MM.1S (cell line): ENCODE results near the gene KNG1.
A peak's percentile ranks its signal among the peaks of the same experiment; 100 is the strongest.

Experiments
- DNase-seq: peaks from one replicate; pipeline ENCODE4 v3.0.0-alpha.2; 2015
- H2AFZ ChIP-seq: fragments of 300-600 bp; sonication (generic); 2 replicates; pipeline ENCODE4 v1.6.0; 2016; ENCODE audit warnings: antibody characterized with exemption, low read length
- H3F3A ChIP-seq: fragments of 300-600 bp; sonication (generic); 2 replicates; pipeline ENCODE4 v1.6.1; 2016; ENCODE audit warnings: mild to moderate bottlenecking, antibody characterized with exemption, low read length, moderate library complexity, mixed read lengths; ENCODE audit not compliant: insufficient read depth
- H3K27ac ChIP-seq: fragments of 300-600 bp; sonication (generic); 2 replicates; pipeline ENCODE4 v1.5.1; 2016; ENCODE audit warnings: mild to moderate bottlenecking, low read length
- H3K27me3 ChIP-seq: fragments of 300-600 bp; sonication (generic); replicated peaks from 2 replicates; pipeline ENCODE4 v1.6.0; 2016; ENCODE audit warnings: low read length; ENCODE audit not compliant: insufficient read depth
- H3K36me3 ChIP-seq: fragments of 300-600 bp; sonication (generic); replicated peaks from 2 replicates; pipeline ENCODE4 v1.6.1; 2016; ENCODE audit warnings: mild to moderate bottlenecking, low read length, mixed read lengths; ENCODE audit not compliant: insufficient read depth
- H3K4me1 ChIP-seq: fragments of 300-600 bp; sonication (generic); 2 replicates; pipeline ENCODE4 v1.6.1; 2016; ENCODE audit warnings: low read length, mixed read lengths
- H3K4me2 ChIP-seq: fragments of 300-600 bp; sonication (generic); 2 replicates; pipeline ENCODE4 v1.6.0; 2016; ENCODE audit warnings: low read depth, low read length
- H3K4me3 ChIP-seq: fragments of 300-600 bp; sonication (generic); 2 replicates; pipeline ENCODE4 v1.5.1; 2016; ENCODE audit warnings: low read length, mixed read lengths
- H3K79me2 ChIP-seq: fragments of 300-600 bp; sonication (generic); 2 replicates; pipeline ENCODE4 v1.6.1; 2016; ENCODE audit warnings: mixed run types, low read length, mixed read lengths
- H3K9ac ChIP-seq: fragments of 300-600 bp; sonication (generic); 2 replicates; pipeline ENCODE4 v1.6.1; 2016; ENCODE audit warnings: low read length, mixed read lengths
- H3K9me2 ChIP-seq: fragments of 300-600 bp; sonication (generic); replicated peaks from 2 replicates; pipeline ENCODE4 v1.6.1; 2016; ENCODE audit warnings: mild to moderate bottlenecking, low read length, mixed read lengths; ENCODE audit not compliant: insufficient read depth
- H3K9me3 ChIP-seq: fragments of 300-600 bp; sonication (generic); replicated peaks from 2 replicates; pipeline ENCODE4 v1.6.1; 2016; ENCODE audit warnings: mild to moderate bottlenecking, low read length, mixed read lengths; ENCODE audit not compliant: insufficient read depth
- H4K20me1 ChIP-seq: fragments of 300-600 bp; sonication (generic); 2 replicates; pipeline ENCODE4 v1.6.1; 2016; ENCODE audit warnings: mild to moderate bottlenecking, low read length, moderate library complexity, mixed read lengths; ENCODE audit not compliant: insufficient read depth
- EZH2 ChIP-seq: fragments of 300-600 bp; sonication (generic); optimal IDR thresholded peaks from 2 replicates; pipeline ENCODE3; 2017; ENCODE audit warnings: low read depth, mild to moderate bottlenecking, antibody characterized with exemption, low read length, mixed read lengths
- EZH2phosphoT487 ChIP-seq: fragments of 300-600 bp; sonication (generic); IDR thresholded peaks from 2 replicates; pipeline ENCODE4 v1.6.1; 2018; ENCODE audit warnings: antibody characterized with exemption, low read length
- TF ChIP-seq, protein P1 (sequence below): fragments of 300-600 bp; sonication (generic); IDR thresholded peaks from 2 replicates; pipeline ENCODE4 v1.5.1; 2016; ENCODE audit warnings: antibody characterized with exemption, low read length, mixed read lengths

The KNG1 gene

DNA sequence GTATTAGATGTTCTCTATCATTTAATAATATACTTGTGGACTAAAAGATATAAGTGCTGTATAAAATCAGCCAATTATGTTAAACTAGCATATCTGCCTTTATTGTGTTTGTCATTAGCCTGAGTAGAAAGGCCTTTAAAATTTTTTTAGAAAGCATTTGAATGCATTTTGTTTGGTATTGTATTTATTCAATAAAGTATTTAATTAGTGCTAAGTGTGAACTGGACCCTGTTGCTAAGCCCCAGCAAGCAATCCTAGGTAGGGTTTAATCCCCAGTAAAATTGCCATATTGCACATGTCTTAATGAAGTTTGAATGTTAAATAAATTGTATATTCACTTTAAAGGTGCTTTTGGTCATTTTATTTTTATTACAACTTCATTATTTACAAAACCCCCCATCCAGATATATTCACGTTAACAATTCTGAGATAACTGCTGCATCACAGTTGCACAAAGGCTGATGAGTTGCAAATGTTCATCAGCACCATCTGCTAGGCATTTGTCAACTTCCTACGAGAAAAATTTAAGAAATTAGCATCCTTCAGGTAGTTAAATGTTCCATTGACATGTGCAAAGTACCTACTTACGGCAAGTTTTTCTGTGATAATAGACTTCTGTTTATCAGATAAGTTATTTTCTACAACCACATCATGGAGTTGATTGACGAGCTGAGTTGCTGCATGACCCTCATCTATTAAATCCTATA lies 72.5 kb downstream of the KNG1 start:
- Histone ChIP-seq H4K20me1 (peaks cover 67% of the 10 kb centered on the region), H3K4me1 (peaks cover 19% of the 10 kb centered on the region), H3K4me2 (no peak overlapping the region), H3K27ac (peak overlapping the region; percentile 17; the same call in 1 of the 2 replicates), H3K9me3 (no peaks in the 10 kb centered on the region), H3K9me2 (no peaks in the 10 kb centered on the region), H3K79me2 (peaks cover 45% of the 10 kb centered on the region), H3K9ac (no peak overlapping the region), H3K27me3 (no peaks in the 10 kb centered on the region), H2AFZ (no peak overlapping the region), H3K4me3 (no peak overlapping the region), H3K36me3 (peaks cover 53% of the 10 kb centered on the region), H3F3A (peaks cover 87% of the 10 kb centered on the region)
- TF ChIP-seq EZH2 = no peak
- TF ChIP-seq EZH2phosphoT487 = no peak
- TF ChIP-seq, protein P1, sequence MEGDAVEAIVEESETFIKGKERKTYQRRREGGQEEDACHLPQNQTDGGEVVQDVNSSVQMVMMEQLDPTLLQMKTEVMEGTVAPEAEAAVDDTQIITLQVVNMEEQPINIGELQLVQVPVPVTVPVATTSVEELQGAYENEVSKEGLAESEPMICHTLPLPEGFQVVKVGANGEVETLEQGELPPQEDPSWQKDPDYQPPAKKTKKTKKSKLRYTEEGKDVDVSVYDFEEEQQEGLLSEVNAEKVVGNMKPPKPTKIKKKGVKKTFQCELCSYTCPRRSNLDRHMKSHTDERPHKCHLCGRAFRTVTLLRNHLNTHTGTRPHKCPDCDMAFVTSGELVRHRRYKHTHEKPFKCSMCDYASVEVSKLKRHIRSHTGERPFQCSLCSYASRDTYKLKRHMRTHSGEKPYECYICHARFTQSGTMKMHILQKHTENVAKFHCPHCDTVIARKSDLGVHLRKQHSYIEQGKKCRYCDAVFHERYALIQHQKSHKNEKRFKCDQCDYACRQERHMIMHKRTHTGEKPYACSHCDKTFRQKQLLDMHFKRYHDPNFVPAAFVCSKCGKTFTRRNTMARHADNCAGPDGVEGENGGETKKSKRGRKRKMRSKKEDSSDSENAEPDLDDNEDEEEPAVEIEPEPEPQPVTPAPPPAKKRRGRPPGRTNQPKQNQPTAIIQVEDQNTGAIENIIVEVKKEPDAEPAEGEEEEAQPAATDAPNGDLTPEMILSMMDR = no peak
- DNase-seq = no peak

DNA sequence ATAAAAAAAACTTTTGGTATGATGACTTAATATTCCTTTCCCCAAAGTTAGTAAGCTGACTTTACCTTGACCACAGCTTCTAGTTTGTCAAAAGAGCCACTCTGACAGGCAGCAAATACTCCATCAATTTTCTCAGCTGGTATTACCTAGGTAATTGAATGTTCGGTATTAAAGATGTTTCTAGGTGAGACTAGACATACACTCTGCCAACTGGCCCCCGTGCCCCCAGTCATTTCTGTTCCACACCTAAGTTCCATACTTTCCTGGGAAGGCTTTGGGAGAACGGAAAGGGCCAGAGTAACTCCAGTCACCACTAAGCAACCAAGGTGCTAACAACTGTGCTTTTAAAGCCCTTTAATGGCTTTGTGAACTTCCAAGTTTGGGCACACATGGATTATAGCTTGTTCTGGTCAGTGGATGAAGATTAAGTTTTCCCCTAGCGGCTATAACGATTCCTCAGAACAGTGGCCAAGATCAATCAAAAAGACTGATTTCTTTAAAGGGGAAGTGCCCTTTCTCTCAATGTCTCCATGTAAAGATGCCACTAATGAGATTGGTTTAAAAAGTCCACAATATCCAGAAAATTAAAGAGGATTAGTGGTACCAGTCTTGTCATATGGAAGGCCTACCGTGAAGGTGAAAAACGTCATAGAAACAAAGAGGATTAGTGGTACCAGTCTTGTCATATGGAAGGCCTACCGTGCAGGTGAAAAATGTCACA lies 73.3 kb downstream of the KNG1 start:
- Histone ChIP-seq H3K27ac (peak overlapping the region; percentile 17; the same call in 1 of the 2 replicates), H3K4me1 (peaks cover 19% of the 10 kb centered on the region), H3K4me3 (no peak overlapping the region), H3K27me3 (no peaks in the 10 kb centered on the region), H4K20me1 (peaks cover 59% of the 10 kb centered on the region), H2AFZ (no peak overlapping the region), H3K9ac (no peak overlapping the region), H3K4me2 (no peak overlapping the region), H3K36me3 (peaks cover 47% of the 10 kb centered on the region), H3F3A (peaks cover 80% of the 10 kb centered on the region), H3K9me2 (no peaks in the 10 kb centered on the region), H3K9me3 (no peaks in the 10 kb centered on the region), H3K79me2 (peaks cover 38% of the 10 kb centered on the region)
- TF ChIP-seq EZH2phosphoT487 (no peak), EZH2 (no peak)
- TF ChIP-seq, protein P1 = no peak
- DNase-seq = peak; percentile 54
